Gastroesophageal sphincter (tissue), 4 donors: ENCODE data around the gene ZDHHC20. TPM values are rescaled to one million over a fixed set of nuclear protein-coding genes. Genes with fewer than 3 reads are reported as not detected.

ENCODE experiments used
- ATAC-seq: fragments of 150-250 bp; one replicate; pipeline ENCODE4 v1.9.1; 2016; ENCODE audit warnings: mild to moderate bottlenecking, moderate library complexity
- H3K27ac ChIP-seq, 4 donors: fragments of 200-600 bp; sonication (generic) in 3 of 4; 1 replicate in 3 of 4; 2 replicates in 1 of 4; pipeline ENCODE4 v1.5.1; 2016 to 2019
- H3K27me3 ChIP-seq: fragments of 200-600 bp; sonication (generic); one replicate; pipeline ENCODE4 v1.5.1; 2019
- H3K36me3 ChIP-seq, 2 donors: fragments of 200-600 bp; sonication (generic); one replicate each; pipeline ENCODE4 v1.5.1; 2019; ENCODE audit warnings: control low read depth in 1 of 2
- H3K4me1 ChIP-seq, 3 donors: fragments of 200-600 bp; sonication (generic); 1 replicate in 2 of 3; 2 replicates in 1 of 3; pipeline ENCODE4 v1.5.1; 2016 to 2019; ENCODE audit warnings: control low read depth in 2 of 3
- H3K4me3 ChIP-seq, 2 donors: fragments of 200-600 bp; sonication (generic); one replicate each; pipeline ENCODE4 v1.5.1; 2019; ENCODE audit warnings: mild to moderate bottlenecking in 1 of 2, moderate library complexity in 1 of 2
- H3K9me3 ChIP-seq, 3 donors: fragments of 200-600 bp; sonication (generic); one replicate each; pipeline ENCODE4 v1.5.1; 2017 to 2019; ENCODE audit warnings: control low read depth in 2 of 3
- EP300 ChIP-seq: sonication (generic); formaldehyde crosslinking; IDR thresholded peaks from one replicate; pipeline ENCODE4 v1.6.1; 2017; ENCODE audit warnings: antibody characterized with exemption, mild to moderate bottlenecking
- POLR2A ChIP-seq, 2 donors: fragments of 450-650 bp; IDR thresholded peaks; one replicate each; pipeline ENCODE4 v1.6.1; 2017; ENCODE audit warnings: antibody characterized with exemption in 2 of 2, mild to moderate bottlenecking in 2 of 2, moderate library complexity in 1 of 2
- POLR2AphosphoS5 ChIP-seq: sonication (generic); formaldehyde crosslinking; IDR thresholded peaks from one replicate; pipeline ENCODE4 v1.6.1; 2017; ENCODE audit warnings: antibody characterized with exemption
- WGBS, 2 donors: methylation state at CpG; one replicate each; pipeline ENCODE4 v1.1.5; 2018; ENCODE audit warnings: low coverage in 1 of 2; 5-methylcytosine and 5-hydroxymethylcytosine counted together
- total RNA-seq, 4 donors: library from RNA; depleted of rRNA; stranded (reverse); fragments of >200 nt; gene quantifications; one replicate each; pipeline ENCODE4 v1.1.0, GENCODE V29; 2016
- TF ChIP-seq, protein P1 (sequence below), 4 experiments: fragments of 200-600 bp in 2 of 4; fragments of 450-650 bp in 2 of 4; sonication (generic) in 1 of 4; IDR thresholded peaks; one replicate each; pipeline ENCODE4 v1.5.1; 2017 to 2019; ENCODE audit warnings: antibody characterized with exemption in 4 of 4, mild to moderate bottlenecking in 2 of 4, moderate library complexity in 2 of 4

Gene ZDHHC20
- total RNA-seq, 4 donors from 2014 or later, result 42.8 to 67.1 (median 58.3) TPM

DNA sequence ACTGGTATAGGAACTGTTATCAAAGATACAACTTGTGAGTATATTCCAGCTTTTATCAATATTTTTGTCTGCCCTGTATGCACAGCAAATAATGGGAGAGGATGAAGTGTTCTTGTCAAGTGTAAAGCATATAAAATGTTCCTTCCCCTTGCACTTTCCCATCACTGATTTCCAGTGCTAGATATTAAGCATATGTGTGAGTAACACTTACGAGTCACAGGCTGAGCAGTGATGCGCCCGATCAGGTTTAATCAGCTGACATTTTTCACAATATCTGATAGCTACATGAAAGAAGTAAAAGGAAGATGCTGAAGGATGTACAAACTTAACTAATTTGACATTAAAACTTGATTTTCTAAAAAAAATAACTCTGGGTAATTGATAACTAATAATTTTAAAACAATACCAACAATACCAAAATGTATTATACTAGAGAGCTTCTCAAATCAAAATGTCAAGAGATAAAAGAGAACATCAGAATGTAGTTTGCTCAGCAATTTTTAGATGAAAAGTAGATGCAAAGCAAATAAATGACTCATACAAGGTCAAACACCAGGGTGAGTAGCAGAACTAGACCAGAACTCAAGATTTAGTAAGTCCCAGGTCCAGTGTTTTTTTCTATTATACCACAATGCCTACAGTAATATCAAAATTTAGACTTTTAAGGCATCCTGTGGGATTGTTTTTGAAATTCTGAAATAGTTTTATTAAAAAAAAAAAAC is 56.4 kb downstream of the ZDHHC20 start:
- WGBS, 2 donors, result 81 to 94% methylated on average over 3 of the region's 3 CpGs
- no peak for ATAC-seq

DNA sequence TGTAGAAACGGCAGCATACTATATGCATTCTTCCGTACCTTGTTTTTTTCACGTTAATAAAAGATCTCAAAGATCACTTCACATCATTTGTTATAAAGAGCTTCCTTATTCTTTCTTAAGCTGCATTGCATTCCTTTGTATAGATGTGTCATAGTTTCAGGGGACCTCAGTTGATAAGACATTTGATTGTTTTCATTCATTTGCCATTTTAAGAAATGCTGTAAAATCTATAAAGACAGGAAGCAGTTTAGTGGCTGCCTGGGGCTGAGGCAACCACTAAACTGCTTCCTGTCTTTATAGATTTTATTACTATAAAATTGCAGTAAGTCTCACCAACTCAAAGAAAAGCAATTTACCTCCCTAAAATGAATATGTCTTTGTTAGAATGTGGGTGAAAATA is 59.4 kb downstream of the ZDHHC20 start:
- Histone ChIP-seq H3K4me3 (no peak overlapping the region), H3K4me1 (no peaks in the 10 kb centered on the region), H3K27ac (no peak overlapping the region), H3K9me3 (no peaks in the 10 kb centered on the region), H3K27me3 (no peaks in the 10 kb centered on the region), H3K36me3 (peaks cover 0 to 69% of the 10 kb centered on the region in 2 donors)
- no peak for ATAC-seq
- WGBS, 2 donors, result 65 to 78% methylated on average over 3 of the region's 3 CpGs
- TF ChIP-seq POLR2A (IDR thresholded peaks at IDR 0.05) (no peak), EP300 (no peak), POLR2AphosphoS5 (no peak)
- TF ChIP-seq, protein P1, sequence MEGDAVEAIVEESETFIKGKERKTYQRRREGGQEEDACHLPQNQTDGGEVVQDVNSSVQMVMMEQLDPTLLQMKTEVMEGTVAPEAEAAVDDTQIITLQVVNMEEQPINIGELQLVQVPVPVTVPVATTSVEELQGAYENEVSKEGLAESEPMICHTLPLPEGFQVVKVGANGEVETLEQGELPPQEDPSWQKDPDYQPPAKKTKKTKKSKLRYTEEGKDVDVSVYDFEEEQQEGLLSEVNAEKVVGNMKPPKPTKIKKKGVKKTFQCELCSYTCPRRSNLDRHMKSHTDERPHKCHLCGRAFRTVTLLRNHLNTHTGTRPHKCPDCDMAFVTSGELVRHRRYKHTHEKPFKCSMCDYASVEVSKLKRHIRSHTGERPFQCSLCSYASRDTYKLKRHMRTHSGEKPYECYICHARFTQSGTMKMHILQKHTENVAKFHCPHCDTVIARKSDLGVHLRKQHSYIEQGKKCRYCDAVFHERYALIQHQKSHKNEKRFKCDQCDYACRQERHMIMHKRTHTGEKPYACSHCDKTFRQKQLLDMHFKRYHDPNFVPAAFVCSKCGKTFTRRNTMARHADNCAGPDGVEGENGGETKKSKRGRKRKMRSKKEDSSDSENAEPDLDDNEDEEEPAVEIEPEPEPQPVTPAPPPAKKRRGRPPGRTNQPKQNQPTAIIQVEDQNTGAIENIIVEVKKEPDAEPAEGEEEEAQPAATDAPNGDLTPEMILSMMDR (IDR thresholded peaks at IDR 0.05), result no peak

More for the DNA sequence above, 56.4 kb downstream of the ZDHHC20 start:
- Histone ChIP-seq H3K27ac (no peak overlapping the region), H3K36me3 (peaks cover 0 to 64% of the 10 kb centered on the region in 2 donors), H3K27me3 (no peaks in the 10 kb centered on the region), H3K4me1 (no peaks in the 10 kb centered on the region), H3K9me3 (no peaks in the 10 kb centered on the region), H3K4me3 (no peak overlapping the region)
- no peak for TF ChIP-seq POLR2A (IDR thresholded peaks at IDR 0.05)
- TF ChIP-seq EP300, result no peak
- TF ChIP-seq, protein P1 (IDR thresholded peaks at IDR 0.05), result no peak
- no peak for TF ChIP-seq POLR2AphosphoS5

DNA sequence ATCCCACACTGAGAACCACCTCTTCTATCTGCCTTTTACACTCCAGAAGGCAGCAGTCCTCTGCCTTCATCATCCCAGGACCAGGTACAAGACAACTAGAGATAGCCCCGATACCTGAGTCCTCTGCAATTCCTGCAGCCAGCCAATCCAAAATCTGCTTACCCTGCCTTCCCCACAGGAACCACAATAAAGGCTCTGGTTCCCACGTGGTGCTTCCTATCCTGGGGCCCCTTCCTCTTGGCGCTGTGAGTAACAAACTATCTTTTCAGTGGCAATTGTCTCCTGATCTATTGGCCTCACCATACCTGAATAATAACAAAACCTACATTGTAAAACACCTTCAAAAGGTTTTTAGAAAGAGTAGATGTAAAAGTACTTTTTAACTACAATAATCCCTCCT is 63.1 kb downstream of the ZDHHC20 start:
- H3K27ac ChIP-seq, result no peak overlapping the region
- ATAC-seq, result no peak
- TF ChIP-seq POLR2AphosphoS5 (no peak), EP300 (no peak), POLR2A (IDR thresholded peaks at IDR 0.05) (no peak)
- TF ChIP-seq, protein P1 (IDR thresholded peaks at IDR 0.05), result no peak
- H3K4me3 ChIP-seq, result no peak overlapping the region
- no peaks in the 10 kb centered on the region for H3K27me3 ChIP-seq
- 70 to 77% methylated on average over 2 to 3 of the region's 3 CpGs for WGBS, 2 donors
- H3K36me3 ChIP-seq, result peaks cover 0 to 77% of the 10 kb centered on the region in 2 donors
- H3K9me3 ChIP-seq, result no peaks in the 10 kb centered on the region
- no peaks in the 10 kb centered on the region for H3K4me1 ChIP-seq

DNA sequence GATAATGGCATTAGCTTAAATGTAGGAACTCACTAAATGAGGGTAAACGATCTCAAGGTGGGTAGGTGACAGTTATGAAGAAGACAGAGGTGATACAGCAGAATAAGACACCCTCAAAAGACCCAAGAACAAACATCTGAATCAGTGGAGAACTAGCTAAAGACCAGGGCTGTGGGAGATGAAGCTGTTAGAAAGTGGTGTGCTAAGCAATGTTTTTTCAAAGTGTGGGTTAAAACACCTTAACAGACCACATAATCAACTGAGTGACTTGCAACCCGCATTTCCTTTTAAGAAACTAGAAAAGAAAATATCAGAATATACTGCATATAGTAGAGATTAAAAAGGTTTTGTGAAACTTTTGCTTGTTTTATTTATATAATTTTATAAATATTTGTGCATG is 70.0 kb downstream of the ZDHHC20 start:
- ATAC-seq, result no peak
- H3K4me3 ChIP-seq, result no peak overlapping the region
- no peaks in the 10 kb centered on the region for H3K4me1 ChIP-seq
- H3K9me3 ChIP-seq, result no peaks in the 10 kb centered on the region
- TF ChIP-seq, protein P1 (IDR thresholded peaks at IDR 0.05), result no peak
- TF ChIP-seq POLR2AphosphoS5 (no peak), EP300 (no peak), POLR2A (IDR thresholded peaks at IDR 0.05) (no peak)
- WGBS, 2 donors, result 85 to 90% methylated on average over 2 of the region's 2 CpGs
- peaks cover 0 to 86% of the 10 kb centered on the region in 2 donors for H3K36me3 ChIP-seq
- no peak overlapping the region for H3K27ac ChIP-seq
- no peaks in the 10 kb centered on the region for H3K27me3 ChIP-seq

DNA sequence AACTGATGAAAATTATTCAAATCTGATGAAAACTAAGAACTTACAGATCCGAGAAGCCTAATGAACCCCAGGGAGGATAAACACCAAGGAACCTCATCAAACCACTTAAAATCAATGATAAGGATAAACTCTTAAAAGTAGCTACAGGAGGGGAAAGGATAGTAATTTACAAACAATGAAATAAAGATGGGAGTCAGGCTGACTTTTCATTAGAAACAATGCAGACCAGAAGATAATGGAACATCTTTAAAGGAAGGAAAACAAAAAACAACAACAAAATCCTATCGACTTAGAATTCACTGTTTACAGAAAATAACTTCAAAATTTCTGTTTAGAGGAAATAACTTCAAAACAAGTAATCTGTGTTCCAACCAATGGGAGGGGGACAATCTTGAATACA is 73.4 kb downstream of the ZDHHC20 start:
- WGBS, 2 donors, result 95% methylated on average over 2 of the region's 2 CpGs; no CpG with 5 or more reads in 1 of the 2 donors
- Histone ChIP-seq H3K27me3 (no peaks in the 10 kb centered on the region), H3K9me3 (no peaks in the 10 kb centered on the region), H3K27ac (no peak overlapping the region), H3K36me3 (peaks cover 0 to 86% of the 10 kb centered on the region in 2 donors), H3K4me3 (no peak overlapping the region), H3K4me1 (no peaks in the 10 kb centered on the region)
- no peak for TF ChIP-seq POLR2AphosphoS5
- TF ChIP-seq EP300, result no peak
- TF ChIP-seq, protein P1 (IDR thresholded peaks at IDR 0.05), result no peak
- TF ChIP-seq POLR2A (IDR thresholded peaks at IDR 0.05), result no peak
- ATAC-seq, result no peak
